H9 (cell line): ENCODE measurements around the gene CCL7. TPM values are rescaled to one million over a fixed set of nuclear protein-coding genes. Genes with fewer than 3 reads are reported as not detected.

Experiments used
- DNase-seq: peaks from one replicate; pipeline ENCODE4 v3.0.0-alpha.2; 2017
- H2AFZ ChIP-seq: one replicate; pipeline ENCODE4 v1.6.1; 2013; ENCODE audit warnings: mild to moderate bottlenecking, low read length, control low read depth, moderate library complexity
- H2AK5ac ChIP-seq: 2 replicates; pipeline ENCODE4 v1.6.1; 2013; ENCODE audit warnings: low read length, control low read depth, mixed read lengths; ENCODE audit not compliant: insufficient read length
- H2BK120ac ChIP-seq: one replicate; pipeline ENCODE4 v1.6.1; 2013; ENCODE audit warnings: low read depth, mild to moderate bottlenecking, low read length, control low read depth, inconsistent platforms; ENCODE audit not compliant: poor library complexity, severe bottlenecking
- H2BK12ac ChIP-seq: 2 replicates; pipeline ENCODE4 v1.6.1; 2013; ENCODE audit warnings: low read length, control low read depth, mixed read lengths, low read depth; ENCODE audit not compliant: insufficient read length
- H2BK15ac ChIP-seq: 2 replicates; pipeline ENCODE4 v1.6.1; 2013; ENCODE audit warnings: low read depth, low read length, control low read depth
- H2BK20ac ChIP-seq: one replicate; pipeline ENCODE4 v1.6.1; 2013; ENCODE audit warnings: low read depth, mild to moderate bottlenecking, low read length, control low read depth, inconsistent platforms; ENCODE audit not compliant: poor library complexity, severe bottlenecking
- H2BK5ac ChIP-seq: 2 replicates; pipeline ENCODE4 v1.6.1; 2013; ENCODE audit warnings: low read length, control low read depth, mixed read lengths; ENCODE audit not compliant: insufficient read length
- H3K14ac ChIP-seq: 2 replicates; pipeline ENCODE4 v1.6.1; 2013; ENCODE audit warnings: low read length, control low read depth; ENCODE audit not compliant: insufficient read depth
- H3K18ac ChIP-seq: 2 replicates; pipeline ENCODE4 v1.6.1; 2013; ENCODE audit warnings: low read depth, mild to moderate bottlenecking, mixed read lengths, low read length, control low read depth; ENCODE audit not compliant: insufficient read length
- H3K23ac ChIP-seq: 2 replicates; pipeline ENCODE4 v1.6.1; 2013; ENCODE audit warnings: low read length, control low read depth, mixed read lengths, low read depth; ENCODE audit not compliant: insufficient read length
- H3K23me2 ChIP-seq: 2 replicates; pipeline ENCODE4 v1.6.1; 2013; ENCODE audit warnings: low read depth, mild to moderate bottlenecking, mixed read lengths, low read length, control low read depth; ENCODE audit not compliant: insufficient read length, poor library complexity, severe bottlenecking
- H3K27ac ChIP-seq: 2 replicates; pipeline ENCODE4 v1.5.1; 2013; ENCODE audit warnings: low read length, control low read depth, mixed read lengths, low read depth; ENCODE audit not compliant: insufficient read length
- H3K27me3 ChIP-seq: 2 replicates; pipeline ENCODE4 v1.6.1; 2013; ENCODE audit warnings: low read length, control low read depth, inconsistent platforms; ENCODE audit not compliant: insufficient read depth
- H3K4ac ChIP-seq: 2 replicates; pipeline ENCODE4 v1.6.1; 2013; ENCODE audit warnings: low read depth, mild to moderate bottlenecking, control low read depth, inconsistent platforms, low read length, moderate library complexity
- H3K4me1 ChIP-seq: 2 replicates; pipeline ENCODE4 v1.6.1; 2013; ENCODE audit warnings: low read length, control low read depth, inconsistent platforms; ENCODE audit not compliant: insufficient read depth
- H3K4me2 ChIP-seq: 2 replicates; pipeline ENCODE4 v1.6.1; 2013; ENCODE audit warnings: low read length, control low read depth, mixed read lengths; ENCODE audit not compliant: insufficient read length, insufficient read depth
- H3K56ac ChIP-seq: 2 replicates; pipeline ENCODE4 v1.6.1; 2013; ENCODE audit warnings: low read depth, mild to moderate bottlenecking, mixed read lengths, low read length, control low read depth; ENCODE audit not compliant: insufficient read length
- H3K79me1 ChIP-seq: 2 replicates; pipeline ENCODE4 v1.6.1; 2013; ENCODE audit warnings: low read depth, mild to moderate bottlenecking, moderate library complexity, low read length, control low read depth, inconsistent platforms; ENCODE audit not compliant: insufficient read depth, poor library complexity, severe bottlenecking
- H3K79me2 ChIP-seq: 2 replicates; pipeline ENCODE4 v1.6.1; 2013; ENCODE audit warnings: low read length, control low read depth, inconsistent platforms; ENCODE audit not compliant: insufficient read depth
- H3K9ac ChIP-seq: 2 replicates; pipeline ENCODE4 v1.6.1; 2013; ENCODE audit warnings: low read length, control low read depth, mixed read lengths; ENCODE audit not compliant: insufficient read length; ENCODE audit errors: extremely low read depth
- H3K9me3 ChIP-seq: one replicate; pipeline ENCODE4 v1.6.1; 2013; ENCODE audit warnings: low read depth, low read length, inconsistent platforms; ENCODE audit not compliant: control insufficient read depth
- H3T11ph ChIP-seq: one replicate; pipeline ENCODE4 v1.6.1; 2013; ENCODE audit warnings: mild to moderate bottlenecking, low read length, control low read depth, inconsistent platforms
- H4K20me1 ChIP-seq: one replicate; pipeline ENCODE4 v1.6.1; 2013; ENCODE audit not compliant: control insufficient read depth, insufficient read length, insufficient read depth
- H4K5ac ChIP-seq: 2 replicates; pipeline ENCODE4 v1.6.1; 2013; ENCODE audit warnings: low read depth, mild to moderate bottlenecking, mixed read lengths, low read length, control low read depth; ENCODE audit not compliant: insufficient read length
- H4K8ac ChIP-seq: replicated peaks from 2 replicates; pipeline ENCODE4 v1.6.1; 2013; ENCODE audit warnings: low read length, control low read depth, mixed read lengths, low read depth; ENCODE audit not compliant: insufficient read length
- H4K91ac ChIP-seq: 2 replicates; pipeline ENCODE4 v1.6.1; 2013; ENCODE audit warnings: low read depth, mild to moderate bottlenecking, moderate library complexity, mixed read lengths, low read length, control low read depth; ENCODE audit not compliant: insufficient read length
- H3K27ac Mint-ChIP-seq, 3 experiments: 2 replicates in 2 of 3; 3 replicates in 1 of 3; pipeline ENCODE4 v1.8.0; 2020 to 2021; ENCODE audit warnings: mixed read lengths in 3 of 3, mild to moderate bottlenecking in 1 of 3, moderate library complexity in 1 of 3
- H3K27me3 Mint-ChIP-seq: 2 replicates; pipeline ENCODE4 v1.8.0; 2021; ENCODE audit warnings: low read depth, mild to moderate bottlenecking, moderate library complexity, mixed read lengths
- H3K36me3 Mint-ChIP-seq, 3 experiments: 2 replicates in 2 of 3; 3 replicates in 1 of 3; pipeline ENCODE4 v1.8.0; 2020 to 2021; ENCODE audit warnings: low read depth in 3 of 3, mixed read lengths in 3 of 3; ENCODE audit not compliant: insufficient read depth in 1 of 3
- H3K4me1 Mint-ChIP-seq, 2 experiments: 2 replicates each; pipeline ENCODE4 v1.8.0; 2020; ENCODE audit warnings: mixed read lengths in 2 of 2
- H3K4me3 Mint-ChIP-seq, 2 experiments: 2 replicates in 1 of 2; 3 replicates in 1 of 2; pipeline ENCODE4 v1.8.0; 2020 to 2021; ENCODE audit warnings: mild to moderate bottlenecking in 2 of 2, mixed read lengths in 2 of 2, moderate library complexity in 1 of 2
- H3K9me3 Mint-ChIP-seq, 2 experiments: 2 replicates in 1 of 2; 3 replicates in 1 of 2; pipeline ENCODE4 v1.8.0; 2020; ENCODE audit warnings: mild to moderate bottlenecking in 2 of 2, mixed read lengths in 2 of 2, moderate library complexity in 1 of 2
- CTCF ChIP-seq: fragments of 200-600 bp; sonication (generic); conservative IDR thresholded peaks from 3 replicates; pipeline ENCODE4 v1.8.0; 2021; ENCODE audit warnings: antibody characterized with exemption, mild to moderate bottlenecking
- WGBS: extraction: QIAGEN DNeasy Blood & Tissue Kit; methylation state at CpG from one replicate; pipeline ENCODE4 v1.1.7; 2013; ENCODE audit warnings: missing lambda C conversion rate, low lambda C conversion rate, mixed read lengths; ENCODE audit not compliant: insufficient read length; ENCODE audit errors: extremely low coverage; 5-methylcytosine and 5-hydroxymethylcytosine counted together
- total RNA-seq: library from RNA; stranded (reverse); gene quantifications from 2 replicates; pipeline ENCODE4 v1.2.1, GENCODE V29; 2021

CCL7 gene
- total RNA-seq, 1 experiment from 2014 or later, result not detected

- peaks cover 18% of the 10 kb centered on the region for H3K27me3 Mint-ChIP-seq
These were observed 30.0 kb downstream of the CCL7 start for GRCh38 chr17:34299956-34300577.

More at GRCh38 chr17:34299956-34300577, 30.0 kb downstream of the CCL7 start:
- no peaks in the 10 kb centered on the region for H3K4me1 ChIP-seq
- no peak overlapping the region for H3K23ac ChIP-seq
- H2BK5ac ChIP-seq, result no peak overlapping the region
- no peaks in the 10 kb centered on the region for H3K23me2 ChIP-seq
- Mint-ChIP-seq H3K36me3 (no peaks in the 10 kb centered on the region), H3K4me1 (peaks cover 6% of the 10 kb centered on the region in 2 experiments), H3K9me3 (no peaks in the 10 kb centered on the region), H3K4me3 (no peak overlapping the region), H3K27ac (no peak overlapping the region)
- no peaks in the 10 kb centered on the region for H3K79me1 ChIP-seq
- H3K18ac ChIP-seq, result no peak overlapping the region
- no peaks in the 10 kb centered on the region for H3K79me2 ChIP-seq
- no peak overlapping the region for H3K14ac ChIP-seq
- H3K4ac ChIP-seq, result no peak overlapping the region
- no peak overlapping the region for H4K8ac ChIP-seq
- DNase-seq, result no peak
- no peak overlapping the region for H3T11ph ChIP-seq
- no peak for TF ChIP-seq CTCF
- H4K5ac ChIP-seq, result no peak overlapping the region
- no peak overlapping the region for H3K56ac ChIP-seq
- H3K27me3 ChIP-seq, result no peaks in the 10 kb centered on the region; the same call in 1 of the 2 replicates
- no peak overlapping the region for H3K9ac ChIP-seq
- H2BK20ac ChIP-seq, result no peak overlapping the region
- no peaks in the 10 kb centered on the region for H4K20me1 ChIP-seq
- H2AK5ac ChIP-seq, result no peak overlapping the region
- H3K4me2 ChIP-seq, result no peak overlapping the region
- H4K91ac ChIP-seq, result no peak overlapping the region
- no peak overlapping the region for H2BK15ac ChIP-seq
- H2BK120ac ChIP-seq, result no peak overlapping the region
- H2AFZ ChIP-seq, result no peak overlapping the region
- no peak overlapping the region for H2BK12ac ChIP-seq
- WGBS, result no CpG with 5 or more reads among the region's 3 CpGs
- no peaks in the 10 kb centered on the region for H3K9me3 ChIP-seq
- no peak overlapping the region for H3K27ac ChIP-seq
